Measurements from ENCODE around the gene HIBADH.
"Not testable (repeated sequence)": the region's sequence is repeated elsewhere in the genome, so short reads cannot be mapped to it uniquely, and the experiment has no call there.

Gene HIBADH

GRCh38 chr7:27678617-27679260 is 16.1 kb upstream of the HIBADH start:
- no peak for DNase-seq (ENCODE audit: low read depth)

GRCh38 chr7:27677912-27678612 is 15.4 kb upstream of the HIBADH start:
- DNase-seq (ENCODE audit: low read depth), result no peak

DNA sequence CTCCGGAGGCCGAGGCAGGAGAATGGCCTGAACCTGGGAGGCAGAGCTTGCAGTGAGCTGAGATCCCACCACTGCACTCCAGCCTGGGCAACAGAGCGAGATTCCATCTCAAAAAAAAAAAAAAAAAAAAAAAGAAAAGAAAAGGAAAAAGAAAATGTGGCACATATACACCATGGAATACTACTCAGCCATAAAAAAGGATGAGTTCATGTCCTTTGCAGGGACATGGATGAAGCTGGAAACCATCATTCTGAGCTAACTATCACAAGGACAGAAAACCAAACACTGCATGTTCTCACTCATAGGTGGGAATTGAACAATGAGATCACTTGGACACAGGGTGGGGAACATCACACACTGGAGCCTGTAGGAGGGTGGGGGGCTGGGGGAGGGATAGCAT is 11.4 kb upstream of the HIBADH start:
- not testable (repeated sequence) for DNase-seq (ENCODE audit: low read depth)

GRCh38 chr7:27671675-27672074 is 9.0 kb upstream of the HIBADH start:
- DNase-seq (ENCODE audit: low read depth), result no peak

- DNase-seq (ENCODE audit: low read depth), result no peak
These were observed 8.0 kb upstream of the HIBADH start for GRCh38 chr7:27670676-27671075.

GRCh38 chr7:27670177-27670576 is 7.5 kb upstream of the HIBADH start:
- no peak for DNase-seq (ENCODE audit: low read depth)

GRCh38 chr7:27665531-27665930 is 2.8 kb upstream of the HIBADH start:
- no peak for DNase-seq (ENCODE audit: low read depth)

- DNase-seq (ENCODE audit: low read depth), result no peak
These were observed 1.3 kb upstream of the HIBADH start for GRCh38 chr7:27663989-27664331.

GRCh38 chr7:27661811-27662489 is 733 bp downstream of the HIBADH start:
- peak; percentile 9 for DNase-seq (ENCODE audit: low read depth)

GRCh38 chr7:27656724-27657123 is 6.0 kb downstream of the HIBADH start:
- no peak for DNase-seq (ENCODE audit: low read depth)

DNA sequence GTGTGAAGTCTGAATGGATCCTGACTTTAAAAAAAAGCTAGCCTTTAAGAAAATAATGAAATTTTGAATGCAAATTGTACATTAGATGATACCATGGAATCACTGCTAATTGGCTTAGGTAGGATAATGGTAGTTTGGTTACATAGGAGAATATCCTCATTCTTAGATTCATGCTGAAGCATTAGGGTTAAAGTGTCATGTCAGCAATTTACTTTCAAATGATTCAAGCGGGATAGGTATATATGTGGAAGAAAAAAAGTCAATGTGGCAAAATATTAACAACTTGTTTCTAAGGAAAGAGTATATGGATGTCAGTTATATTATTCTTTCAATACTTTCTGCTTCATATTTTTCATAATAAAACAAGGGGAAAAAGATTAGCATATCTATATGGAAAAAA is 7.5 kb downstream of the HIBADH start:
- DNase-seq (ENCODE audit: low read depth), result no peak

GRCh38 chr7:27652518-27652917 is 10.2 kb downstream of the HIBADH start:
- DNase-seq (ENCODE audit: low read depth), result no peak

DNA sequence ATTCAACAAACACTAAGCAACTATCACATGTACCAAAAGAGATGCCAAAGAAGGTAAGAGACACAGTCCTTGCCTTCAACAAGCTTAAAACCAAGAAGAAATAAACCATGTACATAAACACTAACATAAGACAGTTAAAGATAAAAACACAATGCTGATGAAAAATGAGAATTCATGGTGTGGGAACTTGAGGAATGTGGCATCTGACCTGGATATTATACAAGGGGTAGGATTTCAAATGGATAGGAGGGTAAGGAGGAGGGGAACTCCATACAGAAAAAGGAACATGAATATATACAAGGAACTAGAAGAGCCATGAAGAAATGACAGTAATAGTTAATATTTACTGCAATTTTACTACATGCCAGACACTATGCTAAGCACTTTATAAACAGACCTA is 11.0 kb downstream of the HIBADH start:
- DNase-seq (ENCODE audit: low read depth), result no peak

GRCh38 chr7:27650283-27650682 is 12.4 kb downstream of the HIBADH start:
- DNase-seq (ENCODE audit: low read depth), result no peak

GRCh38 chr7:27647489-27647888 is 15.2 kb downstream of the HIBADH start:
- DNase-seq (ENCODE audit: low read depth), result no peak

DNA sequence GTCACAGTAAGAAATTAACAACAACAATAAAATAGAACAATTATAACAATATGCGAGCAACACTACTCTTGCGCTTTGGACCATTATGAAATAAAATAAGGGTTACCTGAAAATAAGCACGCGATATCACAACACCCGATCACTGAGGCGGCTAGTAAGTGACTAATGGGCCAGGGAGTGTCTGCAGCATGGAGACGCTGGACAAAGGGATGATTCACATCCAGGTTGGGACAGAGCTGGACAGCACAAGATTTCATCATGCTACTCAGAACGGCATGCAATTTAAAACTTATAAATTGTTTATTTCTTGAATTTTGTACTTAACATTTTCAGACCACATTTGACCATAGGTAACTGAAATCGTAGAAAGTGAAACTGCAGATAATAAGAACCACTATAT is 15.6 kb downstream of the HIBADH start:
- DNase-seq (ENCODE audit: low read depth), result no peak

DNA sequence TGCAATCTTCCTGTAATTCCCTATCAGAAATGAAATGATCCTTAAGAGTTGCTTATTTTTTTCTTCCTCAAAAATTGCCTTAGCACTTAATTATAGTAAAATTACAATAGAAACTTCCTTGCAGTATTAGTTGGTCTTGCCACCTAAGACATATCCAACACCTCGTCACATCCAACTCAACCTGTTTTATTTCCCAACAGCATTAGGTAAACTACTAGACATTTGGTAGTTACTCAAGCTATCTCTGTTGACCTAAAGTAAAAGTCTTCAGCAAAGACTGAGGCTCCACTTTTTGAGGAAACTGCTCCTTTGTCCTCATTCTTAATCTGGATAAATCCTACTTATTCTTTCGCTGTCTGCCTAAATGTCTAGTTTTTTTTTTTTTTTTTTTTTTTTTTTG is 20.4 kb downstream of the HIBADH start:
- DNase-seq (ENCODE audit: low read depth), result no peak

DNA sequence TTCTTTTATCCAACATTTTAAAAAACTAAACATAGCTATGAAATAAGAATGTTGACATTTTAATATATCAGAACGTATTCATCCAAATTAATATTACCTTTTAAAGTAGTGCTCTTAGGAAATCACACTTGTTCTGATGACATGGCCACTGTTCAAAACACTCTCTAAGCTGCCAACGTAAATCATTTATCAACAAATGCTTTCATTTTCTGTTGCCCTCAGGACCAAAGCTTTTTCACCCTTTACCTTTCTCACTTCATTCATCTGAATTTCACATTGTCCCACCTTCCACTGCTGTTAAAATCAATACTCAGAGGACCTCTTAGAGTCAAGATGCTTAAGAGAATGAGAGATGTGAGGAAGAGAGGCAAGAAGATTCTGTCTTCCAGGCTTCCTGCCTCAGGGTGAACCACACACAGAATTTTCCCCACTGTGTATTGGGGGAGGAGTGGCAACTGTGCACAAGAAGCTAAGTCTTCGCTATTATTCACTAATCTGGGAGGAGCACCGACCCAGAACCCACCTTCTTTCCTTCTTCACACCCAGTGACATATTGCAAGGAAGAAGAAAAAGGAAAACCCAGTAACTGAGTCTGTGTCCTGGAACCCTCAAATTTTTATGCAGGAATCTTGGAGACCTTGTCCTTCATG is 21.0 kb downstream of the HIBADH start:
- DNase-seq (ENCODE audit: low read depth), result no peak

GRCh38 chr7:27640884-27641574 is 21.7 kb downstream of the HIBADH start:
- DNase-seq (ENCODE audit: low read depth), result no peak

- no peak for DNase-seq (ENCODE audit: low read depth)
These were observed 22.8 kb downstream of the HIBADH start for GRCh38 chr7:27639851-27640250.

DNA sequence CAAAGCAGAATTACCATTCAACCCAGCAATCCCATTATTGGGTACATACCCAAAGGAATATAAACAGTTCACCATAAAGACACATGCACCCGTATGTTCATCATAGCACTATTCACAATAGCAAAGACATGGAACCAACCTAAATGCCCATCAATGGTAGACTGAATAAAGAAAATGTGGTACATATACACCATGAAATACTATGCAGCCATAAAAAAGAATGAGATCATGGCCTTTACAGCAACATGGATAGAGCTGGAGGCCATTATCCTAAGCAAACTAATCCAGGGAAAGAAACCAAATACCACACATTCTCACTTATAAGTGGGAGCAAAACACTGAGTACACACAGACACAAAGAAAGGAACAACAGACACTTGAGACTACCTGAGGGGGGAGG is 23.6 kb downstream of the HIBADH start:
- DNase-seq (ENCODE audit: low read depth), result not testable (repeated sequence)

DNA sequence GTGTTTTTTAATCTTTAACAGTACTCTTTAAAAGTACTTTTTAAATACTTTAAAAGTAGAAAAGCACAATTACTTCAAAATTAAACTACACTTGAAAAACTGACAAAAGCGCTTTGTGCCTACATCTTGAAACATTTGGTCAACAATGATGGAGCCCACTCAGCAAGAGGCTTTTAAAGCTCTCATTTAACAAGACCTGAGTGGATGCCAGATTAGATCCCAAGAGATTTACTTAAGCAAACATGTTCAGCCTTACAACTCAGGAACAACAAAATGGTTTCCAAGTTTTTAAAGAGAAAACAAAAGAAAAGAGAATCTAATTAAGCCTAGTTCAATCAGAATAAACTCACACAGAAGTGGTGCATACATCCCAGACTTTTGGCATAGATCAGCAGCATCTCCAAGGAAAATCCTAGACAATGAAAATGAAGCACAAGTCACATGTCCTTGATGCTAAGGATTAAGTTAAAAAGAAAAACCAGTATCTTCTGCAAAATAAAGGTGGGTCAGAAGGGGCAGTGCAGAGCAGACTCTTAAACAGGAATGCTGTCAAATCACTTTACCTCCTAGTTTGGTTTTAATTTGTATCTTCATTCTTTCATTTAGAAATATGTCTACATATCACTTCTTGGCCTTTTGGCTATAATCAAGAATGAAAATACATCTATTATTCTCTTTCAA is 26.2 kb downstream of the HIBADH start:
- DNase-seq (ENCODE audit: low read depth), result no peak

Measured in activated T-cell treated with anti-CD3 and anti-CD28 coated beads for 24 hours (primary cell).